Kidney epithelial cell (primary cell): ENCODE measurements around the gene CCDC47. TPM values are rescaled to one million over a fixed set of nuclear protein-coding genes. Genes with fewer than 3 reads are reported as not detected.

ENCODE experiments used
- DNase-seq: peaks from one replicate; pipeline ENCODE4 v3.0.0-alpha.2; 2010; ENCODE audit warnings: low read depth
- H3K27me3 ChIP-seq: 2 replicates; pipeline ENCODE4 v1.6.0; 2011; ENCODE audit warnings: low read length; ENCODE audit not compliant: control insufficient read depth, insufficient read depth
- H3K36me3 ChIP-seq: 2 replicates; pipeline ENCODE4 v1.5.1; 2011; ENCODE audit warnings: low read length; ENCODE audit not compliant: control insufficient read depth, insufficient read depth
- H3K4me3 ChIP-seq: 2 replicates; pipeline ENCODE4 v1.5.1; 2011; ENCODE audit warnings: low read depth, mild to moderate bottlenecking, control low read depth, low read length
- total RNA-seq: library from RNA; depleted of rRNA; stranded (reverse); fragments of >200 nt; gene quantifications from 2 replicates; pipeline ENCODE4 v1.2.3, GENCODE V29; 2015
- TF ChIP-seq, protein P1 (sequence below): IDR thresholded peaks from 2 replicates; pipeline ENCODE4 v1.5.1; 2011; ENCODE audit warnings: mild to moderate bottlenecking, moderate library complexity, low read length, control low read depth, inconsistent platforms; ENCODE audit not compliant: insufficient read depth, poor library complexity, severe bottlenecking

CCDC47 gene
- total RNA-seq, 1 donor from 2014 or later, result 39.3 TPM

DNA sequence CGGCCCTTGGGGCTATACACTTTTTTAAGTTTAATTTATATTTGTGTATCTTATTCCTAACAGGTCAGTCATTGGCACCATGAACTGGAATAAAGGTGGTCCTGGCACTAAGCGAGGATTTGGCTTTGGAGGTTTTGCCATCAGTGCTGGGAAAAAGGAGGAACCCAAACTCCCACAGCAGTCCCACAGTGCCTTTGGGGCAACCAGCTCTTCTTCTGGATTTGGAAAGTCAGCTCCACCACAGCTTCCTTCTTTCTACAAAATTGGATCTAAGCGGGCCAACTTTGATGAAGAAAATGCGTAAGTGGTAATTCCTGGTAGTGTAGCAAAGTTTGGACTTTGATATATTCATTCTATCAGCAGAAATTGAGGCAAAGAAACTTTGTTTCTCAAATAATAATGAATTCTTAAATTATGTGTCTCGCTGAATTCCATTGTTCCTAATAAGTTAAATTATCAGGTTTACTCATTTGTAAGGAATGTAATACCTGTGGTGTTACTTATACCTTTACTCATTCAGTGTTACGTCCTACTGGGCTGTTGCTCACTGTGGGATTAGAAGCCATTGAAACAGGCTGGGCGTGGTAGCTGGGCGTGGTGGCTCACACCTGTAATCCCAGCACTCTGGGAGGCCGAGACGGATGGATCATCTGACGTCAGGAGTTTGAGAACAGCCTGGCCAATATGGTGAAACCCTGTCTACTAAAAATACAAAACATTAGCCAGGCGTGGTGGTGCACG lies 13.7 kb upstream of the CCDC47 start:
- no peaks in the 10 kb centered on the region for H3K27me3 ChIP-seq
- DNase-seq, result no peak
- TF ChIP-seq, protein P1, sequence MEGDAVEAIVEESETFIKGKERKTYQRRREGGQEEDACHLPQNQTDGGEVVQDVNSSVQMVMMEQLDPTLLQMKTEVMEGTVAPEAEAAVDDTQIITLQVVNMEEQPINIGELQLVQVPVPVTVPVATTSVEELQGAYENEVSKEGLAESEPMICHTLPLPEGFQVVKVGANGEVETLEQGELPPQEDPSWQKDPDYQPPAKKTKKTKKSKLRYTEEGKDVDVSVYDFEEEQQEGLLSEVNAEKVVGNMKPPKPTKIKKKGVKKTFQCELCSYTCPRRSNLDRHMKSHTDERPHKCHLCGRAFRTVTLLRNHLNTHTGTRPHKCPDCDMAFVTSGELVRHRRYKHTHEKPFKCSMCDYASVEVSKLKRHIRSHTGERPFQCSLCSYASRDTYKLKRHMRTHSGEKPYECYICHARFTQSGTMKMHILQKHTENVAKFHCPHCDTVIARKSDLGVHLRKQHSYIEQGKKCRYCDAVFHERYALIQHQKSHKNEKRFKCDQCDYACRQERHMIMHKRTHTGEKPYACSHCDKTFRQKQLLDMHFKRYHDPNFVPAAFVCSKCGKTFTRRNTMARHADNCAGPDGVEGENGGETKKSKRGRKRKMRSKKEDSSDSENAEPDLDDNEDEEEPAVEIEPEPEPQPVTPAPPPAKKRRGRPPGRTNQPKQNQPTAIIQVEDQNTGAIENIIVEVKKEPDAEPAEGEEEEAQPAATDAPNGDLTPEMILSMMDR, result no peak
- peaks cover 1% of the 10 kb centered on the region for H3K36me3 ChIP-seq
- no peak overlapping the region for H3K4me3 ChIP-seq

DNA sequence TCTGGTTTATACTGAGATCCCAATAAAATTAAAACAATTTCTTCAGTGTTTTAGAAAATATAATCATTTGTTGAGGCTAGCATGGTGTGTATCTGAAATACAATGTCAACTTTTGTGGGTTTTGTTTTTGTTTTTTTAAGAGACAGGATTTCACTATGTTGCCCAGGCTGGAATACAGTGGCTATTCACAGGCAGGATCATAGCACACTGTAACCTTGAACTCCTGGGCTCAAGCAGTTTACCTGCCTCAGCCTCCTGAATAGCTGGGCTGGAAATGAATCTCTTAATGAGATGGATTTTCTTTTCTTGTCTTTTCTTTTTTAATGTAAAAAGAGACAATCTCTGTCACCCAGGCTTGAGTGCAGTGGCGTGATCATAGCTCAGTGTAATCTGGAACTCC lies 12.7 kb upstream of the CCDC47 start:
- TF ChIP-seq, protein P1, result no peak
- no peak for DNase-seq
- Histone ChIP-seq H3K36me3 (peaks cover 1% of the 10 kb centered on the region), H3K27me3 (no peaks in the 10 kb centered on the region), H3K4me3 (no peak overlapping the region)

- no peak for DNase-seq
- no peaks in the 10 kb centered on the region for H3K27me3 ChIP-seq
- no peak overlapping the region for H3K4me3 ChIP-seq
- TF ChIP-seq, protein P1, result no peak
- peaks cover 1% of the 10 kb centered on the region for H3K36me3 ChIP-seq
These were observed 12.2 kb upstream of the CCDC47 start for GRCh38 chr17:63785556-63785955.

GRCh38 chr17:63783522-63783921 lies 10.1 kb upstream of the CCDC47 start:
- DNase-seq, result no peak
- H3K36me3 ChIP-seq, result peaks cover 1% of the 10 kb centered on the region
- TF ChIP-seq, protein P1, result no peak
- no peak overlapping the region for H3K4me3 ChIP-seq
- H3K27me3 ChIP-seq, result no peaks in the 10 kb centered on the region

- no peaks in the 10 kb centered on the region for H3K27me3 ChIP-seq
- TF ChIP-seq, protein P1, result no peak
- no peak for DNase-seq
- H3K36me3 ChIP-seq, result no peaks in the 10 kb centered on the region
- H3K4me3 ChIP-seq, result no peak overlapping the region
These were observed 7.5 kb upstream of the CCDC47 start for GRCh38 chr17:63780928-63781327.

- Histone ChIP-seq H3K36me3 (no peaks in the 10 kb centered on the region), H3K4me3 (no peak overlapping the region), H3K27me3 (no peaks in the 10 kb centered on the region)
- TF ChIP-seq, protein P1, result no peak
- DNase-seq, result no peak
These were observed 7.1 kb upstream of the CCDC47 start for GRCh38 chr17:63780507-63780906.
